ENCODE measurements around the gene EMX1. TPM values are rescaled to one million over a fixed set of nuclear protein-coding genes. Genes with fewer than 3 reads are reported as not detected.

EMX1 gene
- total and polyA plus RNA-seq, 2 of the 13 experiments (the other 11 are each of a cell fraction or from before 2014, with no cell fraction given): 0.62 to 4.9 TPM

GRCh38 chr2:72982219-72982618, 64.9 kb downstream of the EMX1 start:
- Histone ChIP-seq H3K9me3 (ENCODE audit: low read length) (no peaks in the 10 kb centered on the region), H4K20me1 (ENCODE audit: insufficient read depth, low read length) (no peaks in the 10 kb centered on the region), H3K36me3 (replicated peaks in 1 of 2; ENCODE audit: control insufficient read depth in 1 of 2, insufficient read depth in 2 of 2, low read length in 2 of 2) (peaks cover 10 to 14% of the 10 kb centered on the region in 2 experiments; a peak in 3 of 5 replicates), H2AFZ (ENCODE audit: low read length) (no peak overlapping the region), H3K27me3 (ENCODE audit: control insufficient read depth in 1 of 2, insufficient read depth in 2 of 2, low read length in 2 of 2) (no peaks in the 10 kb centered on the region), H3K4me3 (replicated peaks in 1 of 3; ENCODE audit: insufficient read depth in 1 of 3, low read depth in 2 of 3, low read length in 3 of 3) (no peak overlapping the region), H3K27ac (ENCODE audit: extremely low read length, insufficient read depth, low read length) (no peak overlapping the region), H3K4me1 (ENCODE audit: insufficient read depth, low read length) (peaks cover 19% of the 10 kb centered on the region), H3K79me2 (ENCODE audit: insufficient read depth, low read length) (no peaks in the 10 kb centered on the region), H3K4me2 (ENCODE audit: low read depth, low read length) (no peak overlapping the region), H3K9ac (ENCODE audit: insufficient read depth, low read depth, low read length) (no peak overlapping the region)
- no peak for FAIRE-seq
- CTCF ChIA-PET (ENCODE audit: low intra/inter-chr PET ratio, low total read pairs): no interaction called here
- POLR2A ChIA-PET: no interaction called here
- no TSS peak for BruUV-seq (replicated peaks)
- ATAC-seq: no peak
- WGBS (ENCODE audit: low lambda C conversion rate): 96% methylated on average over 2 of the region's 2 CpGs
- intact Hi-C loops (cut with micrococcal nuclease; ENCODE audit: unreplicated experiment) (no loop called here), in situ Hi-C loops (cut with HindIII; ENCODE audit: extremely low pct_ligation_motif_present, low pct_unique_long_range_greater_than_20kb) (no loop called here)
- no peak for DNase-seq (ENCODE audit: low spot score)
- no peak for TF ChIP-seq CC2D1A (CRISPR knock-in tag; IDR thresholded peaks at IDR 0.05)
- no peak for TF ChIP-seq ZBTB10 (CRISPR knock-in tag; IDR thresholded peaks at IDR 0.05; ENCODE audit: borderline replicate concordance)
- TF ChIP-seq HDAC2 (CRISPR knock-in tag; IDR thresholded peaks at IDR 0.05): no peak
- TF ChIP-seq TERF1 (CRISPR knock-in tag; IDR thresholded peaks at IDR 0.05): no peak
- no peak for TF ChIP-seq ZNF782 (CRISPR knock-in tag; IDR thresholded peaks at IDR 0.05; ENCODE audit: borderline replicate concordance)
- TF ChIP-seq ZNF331 (CRISPR knock-in tag; IDR thresholded peaks at IDR 0.05): no peak
- TF ChIP-seq ZFYVE20 (CRISPR knock-in tag; IDR thresholded peaks at IDR 0.05; ENCODE audit: borderline replicate concordance, low read depth): no peak

Measured in HepG2 (cell line).